ENCODE measurements around the gene EGFL8.
A peak's percentile ranks its signal among the peaks of the same experiment; 100 is the strongest.
"Not testable (repeated sequence)": the region's sequence is repeated elsewhere in the genome, so short reads cannot be mapped to it uniquely, and the experiment has no call there.

EGFL8 gene

DNA sequence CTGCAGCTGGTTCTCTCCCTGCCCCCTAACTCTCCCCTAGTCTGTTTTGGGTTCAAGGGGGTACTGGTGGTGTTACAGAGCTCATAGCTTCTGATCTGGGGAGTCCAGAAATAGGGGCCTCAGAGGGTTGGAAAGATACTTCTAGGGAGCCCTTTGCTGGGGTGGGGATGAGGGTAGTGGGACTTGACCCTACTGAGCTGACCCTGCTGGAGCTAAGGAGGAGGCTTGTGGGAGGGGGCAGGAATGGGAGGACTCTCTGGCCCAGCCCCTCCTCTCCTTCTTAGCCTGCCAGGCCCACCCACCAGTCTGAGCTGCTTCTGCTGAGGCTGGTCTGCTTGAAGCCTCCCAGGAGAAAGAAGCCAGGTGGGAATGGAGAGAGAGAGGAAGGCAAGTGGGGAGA, at the start of gene EGFL8:
EGFL8 (plus strand) TSS at position 301 of the 400 bp plus-strand sequence. CDS start 1,571 bp downstream, outside the sequence.
- no peak for DNase-seq (ENCODE audit: low spot score)

DNA sequence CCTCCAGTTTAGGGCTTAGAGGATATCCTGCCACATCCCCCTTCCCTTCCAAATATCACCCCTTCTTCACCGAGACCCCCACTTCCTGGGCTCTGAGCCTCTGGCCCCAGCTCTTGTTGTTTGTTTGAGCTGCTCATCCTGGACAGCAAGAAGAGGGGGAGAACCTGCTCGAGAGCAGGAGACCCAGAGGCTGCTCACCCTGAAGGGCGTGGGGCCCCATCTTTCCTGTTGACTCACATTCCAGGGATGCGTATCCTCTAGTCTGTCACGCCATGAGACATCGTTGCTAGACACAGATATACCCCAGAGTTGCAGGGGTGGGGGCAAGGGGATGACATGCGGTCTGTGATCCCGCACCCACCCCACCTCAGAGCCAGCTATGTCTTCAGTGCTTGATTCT, 49.6 kb upstream of the EGFL8 start:
- DNase-seq (ENCODE audit: low spot score), result no peak

DNA sequence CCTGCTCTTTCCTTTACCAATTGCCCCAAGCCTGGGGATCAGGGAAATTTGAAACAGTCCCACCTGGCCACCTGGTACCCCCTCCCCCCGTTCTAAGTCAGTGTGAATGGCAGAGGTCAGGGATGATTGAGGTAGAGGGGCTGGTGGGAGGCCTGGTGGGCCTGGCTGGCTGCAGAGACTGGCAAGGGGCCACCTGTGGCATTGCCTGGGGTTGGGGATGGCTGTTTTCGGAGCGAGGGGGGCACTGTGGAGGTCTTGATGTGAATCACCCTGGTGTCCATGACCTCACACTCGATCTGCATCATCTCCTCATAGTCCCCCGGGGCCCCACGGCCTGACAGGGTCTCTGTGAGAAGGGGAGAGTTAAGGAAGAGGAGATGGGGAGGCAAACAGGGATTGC, 48.8 kb upstream of the EGFL8 start:
- no peak for DNase-seq (ENCODE audit: low spot score)

DNA sequence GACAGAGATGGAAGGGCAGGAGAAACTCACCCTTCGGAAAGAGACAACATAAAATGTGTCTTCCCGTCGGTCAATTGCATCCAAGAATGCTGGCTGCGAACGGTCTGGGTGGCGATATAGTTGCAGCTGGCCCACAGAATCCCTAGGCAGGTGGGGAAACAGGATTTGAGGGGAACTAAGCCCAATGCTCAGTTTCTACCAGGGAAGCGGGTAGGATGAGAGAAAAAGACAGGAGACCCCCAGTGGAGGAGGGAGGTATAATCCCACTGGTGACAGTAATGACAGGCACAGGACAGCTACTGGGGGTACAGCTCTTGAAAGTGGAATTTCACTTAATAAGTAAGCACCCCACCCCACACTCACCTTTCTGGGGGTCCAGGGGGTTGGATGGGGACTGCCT, 47.7 kb upstream of the EGFL8 start:
- no peak for DNase-seq (ENCODE audit: low spot score)

DNA sequence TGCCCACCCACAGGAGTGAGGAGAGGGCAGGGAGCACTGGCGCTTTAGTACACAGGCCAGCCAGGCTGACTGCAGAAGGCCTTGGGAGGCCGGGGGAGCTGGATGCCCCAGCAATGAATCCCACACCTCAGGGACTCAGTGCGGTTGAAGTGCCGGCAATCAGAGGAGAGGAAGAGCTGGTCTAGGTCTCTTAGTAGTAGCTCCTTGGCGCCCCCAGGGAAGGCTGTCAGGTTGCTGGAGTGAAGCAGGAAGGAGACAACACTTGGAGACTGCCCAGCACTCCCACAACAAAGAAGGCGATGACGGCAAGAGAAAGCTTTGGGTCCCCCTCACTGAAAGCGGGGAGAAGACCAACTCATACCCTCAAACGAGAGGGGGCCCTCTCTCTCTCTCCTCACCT, 46.9 kb upstream of the EGFL8 start:
- no peak for DNase-seq (ENCODE audit: low spot score)

DNA sequence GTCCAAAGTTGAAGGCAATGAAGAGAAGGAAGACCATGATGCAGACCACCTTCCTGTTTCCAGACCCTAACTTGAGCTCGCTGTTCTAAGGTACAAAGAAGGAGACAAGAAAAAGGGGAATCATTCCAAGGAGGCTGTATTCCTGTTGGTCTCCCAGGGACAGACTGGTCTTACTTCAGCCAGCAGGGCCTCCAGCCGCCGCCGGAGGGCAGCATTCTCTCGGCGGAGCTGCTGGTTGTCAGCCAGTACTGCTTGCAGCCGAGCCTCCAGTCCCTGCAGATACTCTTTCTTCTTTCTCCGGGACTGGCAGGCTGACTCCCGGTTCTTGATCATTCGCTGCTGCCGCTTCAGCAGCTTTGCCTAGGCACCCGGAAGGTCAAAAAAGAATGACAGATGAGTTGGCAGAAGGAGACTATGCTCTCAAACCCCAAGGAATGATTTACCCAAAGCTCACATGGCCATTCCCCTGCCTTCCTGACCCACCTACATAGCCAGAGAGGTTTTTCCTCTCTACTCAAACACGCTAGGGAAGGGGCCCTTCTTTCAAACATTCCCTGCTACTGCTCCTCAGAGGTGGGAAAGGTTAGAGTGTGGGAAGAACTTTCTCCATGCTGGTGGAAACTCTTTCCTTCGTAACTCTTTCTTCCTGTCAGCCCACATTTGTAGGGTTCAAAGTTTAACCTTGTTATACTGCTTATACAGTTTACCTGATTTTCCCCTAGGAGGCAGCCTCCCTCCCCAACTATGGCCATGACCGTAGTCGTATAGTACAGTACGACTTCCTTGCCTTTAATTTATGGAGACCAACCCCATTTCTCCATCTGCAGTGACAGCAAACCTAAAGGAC, 45.4 kb upstream of the EGFL8 start:
- peak; percentile 68 for DNase-seq (ENCODE audit: low spot score)

DNA sequence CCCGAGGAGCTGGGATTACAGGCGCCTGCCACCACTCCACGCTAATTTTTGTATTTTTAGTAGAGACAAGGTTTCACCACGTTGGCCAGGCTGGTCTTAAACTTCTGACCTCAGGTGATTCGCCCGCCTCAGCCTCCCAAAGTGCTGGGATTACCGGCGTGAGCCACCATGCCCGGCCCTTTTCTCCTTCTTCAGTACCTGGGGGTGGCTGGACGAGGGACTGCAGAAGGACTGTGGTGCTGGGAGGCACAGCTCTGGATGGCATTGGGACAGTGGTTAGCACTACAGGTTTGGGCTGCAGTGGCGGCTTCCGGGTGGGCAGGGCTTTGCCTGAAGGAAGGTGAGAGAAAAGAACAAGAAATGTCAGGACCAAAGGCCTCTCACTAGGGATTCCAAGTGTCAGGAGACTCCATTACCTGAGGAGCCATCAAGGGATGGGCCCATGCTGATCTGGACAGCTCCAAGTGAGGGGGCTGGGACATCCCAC, 43.8 kb upstream of the EGFL8 start:
- DNase-seq (ENCODE audit: low spot score), result no peak

DNA sequence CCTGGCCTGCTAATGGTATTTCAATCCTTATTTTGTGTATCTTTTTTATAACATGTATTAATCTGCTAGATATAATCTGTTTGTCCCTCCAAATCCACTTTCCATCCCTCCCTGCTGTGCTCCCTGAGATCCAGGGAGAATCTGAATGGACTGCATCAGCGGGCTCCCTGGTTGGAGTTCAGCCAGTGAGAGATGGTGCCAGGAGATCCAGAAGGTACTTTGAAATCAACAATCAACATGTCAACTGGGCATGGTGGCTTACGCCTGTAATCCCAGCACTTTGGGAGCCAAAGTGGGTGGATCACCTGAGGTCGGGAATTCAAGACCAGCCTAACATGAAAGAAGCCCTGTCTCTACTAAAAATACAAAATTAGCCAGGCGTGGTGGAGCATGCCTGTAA, 40.7 kb upstream of the EGFL8 start:
- no peak for DNase-seq (ENCODE audit: low spot score)

DNA sequence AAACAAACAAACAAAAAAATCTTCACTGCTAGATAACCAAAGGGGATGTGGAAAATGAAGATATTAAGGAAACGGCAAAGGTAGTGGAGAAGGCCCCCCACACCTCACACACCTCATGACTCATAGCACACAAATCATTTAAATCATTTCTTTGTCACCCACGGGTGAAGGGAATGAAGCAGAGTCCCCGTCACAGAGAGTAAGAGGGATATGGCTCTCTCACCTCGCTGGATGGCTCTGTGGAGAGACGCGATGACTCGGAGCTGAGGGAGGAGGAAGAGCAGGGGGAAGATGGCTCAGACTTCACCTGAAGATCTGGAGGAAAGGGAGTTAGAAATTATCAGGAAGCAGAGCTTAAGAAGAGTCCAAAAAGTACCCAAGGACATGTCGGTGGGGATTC, 37.5 kb upstream of the EGFL8 start:
- DNase-seq (ENCODE audit: low spot score), result no peak

DNA sequence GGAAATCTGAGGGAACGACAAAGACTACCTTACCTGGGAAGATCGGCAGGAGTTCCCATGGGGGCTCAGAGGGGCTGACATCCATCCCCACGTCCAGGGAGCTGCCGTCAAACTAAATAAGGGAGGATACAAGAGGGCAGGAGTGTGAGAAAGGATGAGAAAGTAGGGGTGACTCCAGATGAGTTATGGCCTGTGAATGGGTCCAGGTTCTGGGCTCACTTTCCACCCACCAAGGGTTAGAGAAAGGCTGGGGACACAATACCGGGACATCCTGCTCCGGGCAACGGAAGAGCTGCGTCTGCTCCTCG, 37.0 kb upstream of the EGFL8 start:
- DNase-seq (ENCODE audit: low spot score), result no peak

DNA sequence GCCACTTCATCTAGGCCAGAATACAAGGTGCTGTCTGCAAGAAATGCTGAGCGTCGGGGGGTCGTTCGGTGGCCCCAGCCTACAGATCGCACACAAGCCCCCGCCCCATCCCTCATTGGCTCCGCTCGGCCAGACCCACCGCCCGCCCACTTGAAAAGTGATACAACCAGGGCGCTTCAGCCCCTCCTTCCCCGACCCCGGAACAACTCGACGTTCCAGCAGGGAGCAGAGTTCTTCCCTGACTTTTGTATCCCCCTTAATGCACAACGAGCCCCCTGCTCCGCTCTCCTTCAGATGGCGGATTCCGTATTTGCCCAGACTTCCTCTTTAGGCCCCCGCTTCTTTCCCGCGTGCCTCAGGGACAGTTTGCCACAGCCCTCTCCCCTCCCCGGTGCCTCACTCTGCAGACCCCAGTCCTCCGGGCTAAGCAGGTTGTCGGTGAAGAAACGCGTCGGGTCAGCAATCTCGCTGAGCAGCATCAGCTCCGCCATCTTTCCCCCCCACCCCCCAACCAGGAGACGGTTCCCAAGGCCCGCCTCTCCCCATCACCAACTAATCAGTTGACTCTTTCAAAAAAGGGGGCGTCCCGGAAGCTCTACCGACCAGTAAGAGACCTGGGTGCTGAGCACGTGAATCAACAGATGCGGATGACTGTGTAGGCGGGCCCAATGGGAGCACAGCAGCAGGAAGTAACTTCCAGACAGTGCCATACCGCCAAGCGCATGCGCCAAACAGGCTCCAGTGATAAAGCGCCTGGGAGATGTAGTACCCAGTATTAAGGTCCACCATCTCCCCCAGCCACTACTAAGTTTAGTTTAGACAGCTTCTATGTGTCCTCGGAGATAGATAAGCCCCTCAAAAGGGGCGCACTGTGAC, 36.4 kb upstream of the EGFL8 start, which contains the start of gene ATF6B:
ATF6B (minus strand) TSS at position 530 of the 876 bp plus-strand sequence; CDS start at position 491, 39 bp downstream.
- DNase-seq (ENCODE audit: low spot score), result peak; percentile 99

DNA sequence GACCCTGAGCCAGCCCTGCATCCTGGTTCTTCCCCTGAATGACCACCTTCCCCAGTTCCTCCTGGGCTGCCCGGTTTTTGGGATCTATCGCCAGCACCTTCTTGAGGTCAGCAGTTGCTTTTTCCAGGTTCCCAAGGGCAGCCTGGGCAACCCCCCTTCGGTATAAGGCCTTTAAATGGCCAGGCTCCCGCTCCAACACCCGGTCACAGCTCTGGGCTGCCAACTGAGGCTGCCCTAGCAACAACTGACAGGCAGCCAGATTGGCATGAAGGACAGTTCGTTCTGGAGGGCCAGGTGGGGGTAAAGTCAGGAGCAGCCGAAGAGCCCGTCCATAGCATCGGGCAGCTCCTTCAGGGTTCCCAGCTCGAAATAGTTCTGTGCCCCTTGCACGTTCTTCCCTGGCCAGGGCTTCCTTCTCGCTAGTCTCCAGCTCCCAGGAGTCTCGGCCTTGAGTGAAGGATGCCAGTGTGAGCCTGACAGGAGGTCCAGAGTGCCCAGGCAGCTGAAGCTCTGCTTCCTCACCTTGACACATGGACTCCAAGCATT, 35.6 kb upstream of the EGFL8 start:
- no peak for DNase-seq (ENCODE audit: low spot score)

DNA sequence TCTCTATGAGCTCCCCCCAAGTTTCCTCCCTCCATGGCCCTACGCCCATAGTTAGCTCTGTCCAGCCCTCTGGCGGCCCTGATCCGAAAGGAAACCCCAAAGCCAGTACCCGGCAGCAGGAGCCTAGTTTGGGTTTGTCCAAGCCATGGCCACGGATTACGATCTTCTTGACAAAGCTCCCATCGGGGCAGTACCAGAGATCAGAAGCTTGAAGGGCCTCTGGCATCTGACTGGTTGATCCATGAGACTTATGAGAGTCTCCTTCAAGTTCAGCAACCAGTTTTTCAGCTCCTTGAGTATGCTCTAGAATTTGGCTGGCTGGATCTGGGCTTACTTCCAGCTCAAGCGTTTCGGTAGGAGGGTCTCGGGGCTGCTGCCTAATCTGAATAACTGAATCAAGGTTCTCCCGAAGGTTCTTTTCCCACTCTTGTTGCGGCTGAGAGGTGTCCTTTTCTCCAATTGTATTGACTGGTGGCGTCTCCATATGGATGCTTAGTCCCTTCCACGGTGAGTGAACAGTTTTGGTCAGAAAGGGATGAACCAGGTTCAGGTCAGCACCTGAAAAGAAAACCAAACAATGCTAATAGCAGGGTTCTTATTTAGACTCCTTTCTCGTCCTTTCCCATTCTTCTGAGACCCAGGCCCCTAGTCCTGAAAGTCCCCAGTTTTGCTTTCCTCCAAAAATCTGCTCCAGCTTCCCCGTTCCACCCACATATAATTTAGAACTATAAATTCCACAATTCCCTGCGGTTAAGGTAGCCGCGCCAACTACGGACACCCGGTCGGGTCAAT, 34.9 kb upstream of the EGFL8 start:
- DNase-seq (ENCODE audit: low spot score), result no peak

DNA sequence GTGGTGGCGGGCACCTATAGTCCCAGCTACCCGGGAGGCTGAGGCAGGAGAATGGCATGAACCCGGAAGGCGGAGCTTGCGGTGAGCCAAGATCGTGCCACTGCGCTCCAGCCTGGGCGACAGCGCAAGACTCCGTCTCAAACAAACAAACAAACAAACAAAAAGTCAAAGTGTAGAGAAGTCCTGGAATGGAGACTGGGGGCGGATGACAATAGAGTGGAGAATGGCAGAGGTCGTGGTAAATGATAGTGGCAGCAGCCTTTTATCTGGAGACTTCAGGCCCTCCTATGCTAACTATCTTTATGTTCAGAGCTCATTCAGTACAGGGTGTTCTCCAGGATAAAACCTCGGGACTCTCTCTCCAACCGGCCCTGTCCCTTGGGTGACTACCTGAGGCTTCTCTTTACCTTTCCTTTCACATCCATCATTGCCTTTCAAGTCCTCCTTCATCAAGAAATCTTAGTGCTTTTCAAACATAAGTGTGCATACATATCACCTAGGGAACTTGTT, 32.9 kb upstream of the EGFL8 start:
- DNase-seq (ENCODE audit: low spot score), result no peak

DNA sequence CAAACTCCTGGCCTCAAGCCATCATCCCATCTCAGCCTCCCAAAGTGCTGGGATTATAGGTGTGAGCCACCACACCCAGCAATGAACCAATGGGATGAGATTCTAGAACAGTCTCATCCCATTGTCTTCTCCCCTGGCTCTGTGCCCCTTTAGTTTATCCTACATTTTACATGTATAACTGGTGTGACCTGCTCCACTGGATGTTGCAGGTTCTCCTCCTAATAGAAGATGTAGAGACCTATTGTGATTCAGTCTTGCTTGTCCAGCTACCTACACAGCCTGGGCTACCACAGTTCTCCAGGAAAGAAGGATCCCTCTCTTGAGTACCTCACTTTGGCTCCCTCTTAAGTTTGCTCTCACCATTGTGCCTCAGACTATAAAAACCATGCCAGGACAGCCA, 32.3 kb upstream of the EGFL8 start:
- DNase-seq (ENCODE audit: low spot score), result no peak

DNA sequence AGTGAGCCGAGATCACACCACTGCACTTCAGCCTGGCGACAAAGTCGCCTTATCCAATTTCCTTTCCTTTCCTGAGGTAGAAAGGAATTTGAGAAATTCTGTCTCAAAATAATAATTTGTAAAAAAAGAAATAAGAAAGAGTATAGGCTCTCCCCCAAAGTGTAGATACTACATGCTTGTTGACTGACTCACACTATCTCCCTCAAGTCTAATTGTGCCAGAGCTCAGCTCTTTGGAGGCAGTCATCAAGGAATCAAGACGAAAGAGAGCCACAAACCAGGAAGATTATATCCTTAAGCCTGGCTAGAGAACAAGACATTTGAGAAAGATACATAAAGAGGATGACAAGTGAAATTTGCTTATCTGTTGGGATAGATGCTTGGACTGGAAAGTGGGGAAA, 30.6 kb upstream of the EGFL8 start:
- no peak for DNase-seq (ENCODE audit: low spot score)

DNA sequence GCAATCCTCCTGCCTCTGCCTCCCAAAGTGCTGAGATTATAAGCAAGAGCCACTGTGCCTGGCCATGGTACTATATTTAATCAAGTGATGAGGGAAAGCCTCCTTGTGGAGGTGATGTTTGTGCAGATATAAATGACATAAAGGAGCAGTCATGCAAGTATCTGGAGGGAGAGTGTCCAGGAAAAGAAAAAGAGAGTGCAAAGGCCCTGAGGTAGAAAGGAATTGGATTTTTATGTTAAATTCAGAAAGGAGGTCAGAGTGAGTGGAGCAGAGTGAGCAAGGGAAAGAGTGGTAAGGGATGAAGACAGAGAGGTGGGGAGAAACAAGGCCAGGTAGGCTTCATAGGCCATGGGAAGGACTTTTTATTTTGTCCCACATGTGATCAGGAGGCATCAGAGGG, 26.9 kb upstream of the EGFL8 start:
- no peak for DNase-seq (ENCODE audit: low spot score)

DNA sequence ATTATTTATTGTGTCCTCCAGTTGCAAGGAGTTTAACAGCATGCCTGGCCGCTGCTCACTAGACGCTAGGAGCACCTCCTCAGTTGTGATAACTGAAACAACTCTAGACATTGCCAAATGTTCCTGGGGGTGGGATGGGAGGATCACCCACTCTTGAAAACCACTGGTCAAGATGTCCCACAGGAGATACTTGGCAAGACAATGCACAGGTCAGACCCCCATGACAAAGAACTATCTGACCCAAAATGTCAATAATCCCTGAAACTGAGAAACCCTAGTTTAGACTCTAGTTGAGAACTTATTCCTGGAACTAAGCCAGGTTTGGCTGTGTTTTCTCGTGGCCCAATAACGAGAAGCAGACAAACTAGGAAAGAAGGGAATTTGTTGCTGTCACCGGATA, 24.8 kb upstream of the EGFL8 start:
- no peak for DNase-seq (ENCODE audit: low spot score)

DNA sequence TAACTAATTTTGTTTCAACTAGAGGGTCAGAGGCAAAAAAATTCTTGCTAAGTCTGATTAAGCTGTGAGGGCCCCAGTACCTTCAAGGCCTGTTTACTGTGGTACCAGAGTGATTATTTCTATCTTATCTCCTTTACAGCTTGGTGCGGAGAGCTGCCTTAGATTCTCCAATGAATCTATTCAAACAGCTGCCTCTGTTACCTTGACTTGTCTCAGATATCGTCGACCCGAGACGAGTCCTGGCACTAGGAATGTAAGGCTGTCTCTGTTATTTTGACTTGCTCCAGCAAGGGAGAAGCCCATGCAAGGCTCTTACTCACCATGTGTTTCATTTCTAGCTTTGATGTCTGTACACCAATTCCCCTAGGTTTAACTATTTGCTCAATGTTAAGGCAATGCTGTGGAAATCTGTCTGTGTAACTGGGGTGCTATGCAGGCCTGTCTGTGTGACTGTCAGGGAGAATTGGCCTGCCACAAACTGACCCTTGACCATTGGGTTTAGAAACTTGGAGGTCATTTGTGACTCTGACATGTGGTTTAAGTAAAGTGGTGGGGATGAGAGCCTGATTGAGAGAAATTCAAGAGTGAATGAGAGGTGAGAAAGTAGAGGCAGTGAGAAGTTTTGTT, 23.9 kb upstream of the EGFL8 start:
- DNase-seq (ENCODE audit: low spot score), result no peak

DNA sequence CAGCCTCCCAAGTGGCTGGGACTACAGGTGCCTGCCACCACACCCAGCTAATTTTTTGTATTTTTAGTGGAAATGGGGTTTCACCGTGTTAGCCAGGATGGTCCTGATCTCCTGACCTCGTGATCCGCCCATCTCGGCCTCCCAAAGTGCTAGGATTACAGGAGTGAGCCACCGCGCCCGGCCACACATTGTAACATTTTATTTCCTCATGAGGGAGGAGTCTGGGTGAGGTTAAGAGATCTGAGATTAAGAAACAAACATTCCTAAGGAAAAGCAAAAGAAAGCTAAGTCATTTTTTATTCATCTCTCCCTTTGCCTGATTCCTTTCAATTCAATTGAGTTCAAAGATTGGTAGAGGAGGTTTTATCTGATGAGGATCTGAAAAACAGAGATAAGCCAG, 20.2 kb upstream of the EGFL8 start:
- DNase-seq (ENCODE audit: low spot score), result not testable (repeated sequence)

DNA sequence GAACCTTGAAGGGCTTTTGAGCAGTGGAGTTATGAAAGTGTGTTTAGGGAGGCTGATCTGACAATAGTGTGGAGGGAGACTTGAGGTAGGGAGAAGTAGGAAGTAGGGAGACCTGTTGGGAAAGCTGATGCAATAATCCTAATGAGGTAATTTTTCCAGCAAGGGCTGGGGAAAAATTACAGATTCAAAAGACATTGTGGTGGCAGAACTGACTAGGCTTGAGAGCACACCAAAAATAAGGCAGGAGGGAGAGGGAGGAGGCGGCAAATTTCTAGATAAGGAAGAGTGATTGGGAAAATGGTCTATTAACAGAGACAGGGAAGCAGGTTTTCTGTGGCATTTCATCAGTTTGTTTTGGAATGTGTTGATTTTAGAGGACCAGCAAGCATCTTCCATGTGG, 18.1 kb upstream of the EGFL8 start:
- no peak for DNase-seq (ENCODE audit: low spot score)
